IMR-90 (cell line): ENCODE results near the gene NPR2. TPM values are rescaled to one million over a fixed set of nuclear protein-coding genes. Genes with fewer than 3 reads are reported as not detected.
A peak's percentile ranks its signal among the peaks of the same experiment; 100 is the strongest.

Experiments
- ATAC-seq: fragments of 200-7000 bp; cut with Tn5 transposase; 2 replicates; pipeline ENCODE4 v1.9.1; 2020; ENCODE audit warnings: low read depth, mild to moderate bottlenecking, moderate library complexity
- BruUV-seq: library from RNA; stranded (reverse); fragments of 400-500 nt; replicated peaks from 2 replicates; lab custom pipeline; 2021; lab: Mats Ljungman, UMichigan
- CTCF ChIA-PET: fragments of 300-600 bp; formaldehyde crosslinking; extraction: SDS; loops from one replicate; lab custom pipeline; 2021; ENCODE audit warnings: antibody characterized with exemption; lab: Yijun Ruan, JAX
- POLR2A ChIA-PET: fragments of 300-600 bp; sonication (Branson Sonifier 250); formaldehyde crosslinking; loops from one replicate; lab custom pipeline; 2022; ENCODE audit warnings: antibody characterized with exemption; ENCODE audit not compliant: unreplicated experiment; lab: Charles Lee
- DNase-seq: peaks from one replicate; pipeline ENCODE4 v3.0.0; 2013
- H2AFZ ChIP-seq: replicated peaks from 2 replicates; pipeline ENCODE3; 2013; ENCODE audit warnings: low read length, mild to moderate bottlenecking; ENCODE audit not compliant: poor library complexity
- H2AK5ac ChIP-seq: 2 replicates; pipeline ENCODE4 v1.6.1; 2013; ENCODE audit warnings: low read depth, low read length, inconsistent platforms
- H2AK9ac ChIP-seq: replicated peaks from 2 replicates; pipeline ENCODE3; 2013; ENCODE audit warnings: mild to moderate bottlenecking, low read depth, low read length, moderate library complexity; ENCODE audit not compliant: poor library complexity
- H2BK120ac ChIP-seq: 2 replicates; pipeline ENCODE4 v1.6.1; 2013; ENCODE audit warnings: low read depth, low read length, inconsistent platforms
- H2BK15ac ChIP-seq: 3 replicates; pipeline ENCODE4 v1.6.1; 2013; ENCODE audit warnings: low read depth, low read length, inconsistent platforms
- H2BK20ac ChIP-seq: 2 replicates; pipeline ENCODE4 v1.6.1; 2013; ENCODE audit warnings: low read depth, mild to moderate bottlenecking, inconsistent platforms, low read length, moderate library complexity
- H2BK5ac ChIP-seq: 2 replicates; pipeline ENCODE4 v1.6.1; 2013; ENCODE audit warnings: mild to moderate bottlenecking, low read depth, low read length, inconsistent platforms; ENCODE audit not compliant: poor library complexity, severe bottlenecking
- H3K14ac ChIP-seq: replicated peaks from 2 replicates; pipeline ENCODE4 v1.6.1; 2013; ENCODE audit warnings: low read depth, low read length, inconsistent platforms
- H3K18ac ChIP-seq: 2 replicates; pipeline ENCODE4 v1.6.1; 2013; ENCODE audit warnings: low read depth, low read length, control low read depth
- H3K23ac ChIP-seq: 2 replicates; pipeline ENCODE4 v1.6.1; 2013; ENCODE audit warnings: low read depth, low read length, inconsistent platforms
- H3K27ac ChIP-seq: 2 replicates; pipeline ENCODE4 v1.5.1; 2013; ENCODE audit warnings: mild to moderate bottlenecking, control low read depth, low read length; ENCODE audit not compliant: insufficient read depth
- H3K27me3 ChIP-seq: 2 replicates; pipeline ENCODE4 v1.6.1; 2013; ENCODE audit warnings: low read length; ENCODE audit not compliant: control insufficient read depth, insufficient read depth
- H3K36me3 ChIP-seq: 2 replicates; pipeline ENCODE4 v1.6.1; 2013; ENCODE audit warnings: low read length, mixed read lengths; ENCODE audit not compliant: control insufficient read depth, insufficient read depth
- H3K4ac ChIP-seq: 2 replicates; pipeline ENCODE4 v1.6.1; 2013; ENCODE audit warnings: low read depth, low read length, inconsistent platforms
- H3K4me1 ChIP-seq: 2 replicates; pipeline ENCODE4 v1.6.1; 2013; ENCODE audit warnings: low read length, mixed read lengths; ENCODE audit not compliant: control insufficient read depth, insufficient read depth
- H3K4me2 ChIP-seq: 2 replicates; pipeline ENCODE4 v1.6.1; 2013; ENCODE audit warnings: low read depth, mild to moderate bottlenecking, control low read depth, low read length, moderate library complexity
- H3K4me3 ChIP-seq: 2 replicates; pipeline ENCODE4 v1.5.1; 2013; ENCODE audit warnings: low read depth, mild to moderate bottlenecking, control low read depth, low read length, moderate library complexity; ENCODE audit not compliant: insufficient read depth
- H3K56ac ChIP-seq: 2 replicates; pipeline ENCODE4 v1.6.1; 2013; ENCODE audit warnings: low read length, inconsistent platforms; ENCODE audit not compliant: insufficient read depth; ENCODE audit errors: extremely low read depth
- H3K79me1 ChIP-seq, 2 experiments: 2 replicates each; pipeline ENCODE4 v1.6.1; 2013; ENCODE audit warnings: low read length in 2 of 2, inconsistent platforms in 1 of 2, low read depth in 1 of 2
- H3K9ac ChIP-seq: 2 replicates; pipeline ENCODE4 v1.6.1; 2013; ENCODE audit warnings: low read depth, low read length, control low read depth
- H3K9me1 ChIP-seq: 2 replicates; pipeline ENCODE4 v1.6.1; 2013; ENCODE audit warnings: low read length, inconsistent platforms; ENCODE audit not compliant: insufficient read depth
- H3K9me3 ChIP-seq: 2 replicates; pipeline ENCODE4 v1.6.1; 2013; ENCODE audit warnings: low read length; ENCODE audit not compliant: control insufficient read depth, insufficient read depth
- H4K20me1 ChIP-seq: 2 replicates; pipeline ENCODE4 v1.6.1; 2013; ENCODE audit warnings: low read length, inconsistent platforms; ENCODE audit not compliant: insufficient read depth
- H4K5ac ChIP-seq: 2 replicates; pipeline ENCODE4 v1.6.1; 2013; ENCODE audit warnings: mild to moderate bottlenecking, low read depth, low read length, control low read depth
- H4K8ac ChIP-seq, 2 experiments: 2 replicates each; pipeline ENCODE4 v1.6.1; 2013; ENCODE audit warnings: low read depth in 2 of 2, low read length in 2 of 2, control low read depth in 1 of 2, inconsistent platforms in 1 of 2
- H4K91ac ChIP-seq: 2 replicates; pipeline ENCODE4 v1.6.1; 2013; ENCODE audit warnings: low read depth, low read length, inconsistent platforms; ENCODE audit not compliant: insufficient read depth
- CHD1 ChIP-seq: IDR thresholded peaks from 2 replicates; pipeline ENCODE4 v1.6.1; 2012; ENCODE audit warnings: low read depth, low read length, improper control_type of control experiment
- NFE2L2 ChIP-seq: fragments of 150-350 bp; IDR thresholded peaks from 2 replicates; pipeline ENCODE4 v1.6.1; 2016; ENCODE audit warnings: low read depth, mild to moderate bottlenecking, low read length
- POLR2A ChIP-seq: IDR thresholded peaks from 2 replicates; pipeline ENCODE4 v1.6.1; 2012; ENCODE audit warnings: mild to moderate bottlenecking, low read depth, low read length
- WGBS, 2 experiments: methylation state at CpG; one replicate each; pipeline versions ENCODE4 v1.1.5 to v1.1.7; 2013; ENCODE audit warnings: missing lambda C conversion rate in 2 of 2; ENCODE audit not compliant: insufficient read length in 1 of 2; ENCODE audit errors: extremely low coverage in 2 of 2; 5-methylcytosine and 5-hydroxymethylcytosine counted together
- dilution Hi-C: fragments of 300-500 bp; cut with HindIII; formaldehyde crosslinking; loops from one replicate; pipeline ENCODE4 v1.14.3; 2018; ENCODE audit warnings: low sequenced_read_pairs; ENCODE audit not compliant: unreplicated experiment
- in situ Hi-C: fragments of 300-500 bp; cut with MboI; formaldehyde crosslinking; loops from 3 replicates; pipeline ENCODE4 v1.14.3; 2019; ENCODE audit warnings: low sequenced_read_pairs, inconsistent platforms, mixed read lengths
- intact Hi-C: fragments of 100-400 bp; cut with micrococcal nuclease; formaldehyde crosslinking; loops from 2 replicates; pipeline ENCODE4 v1.10.0; 2022
- polyA plus RNA-seq, 3 experiments: library from polyadenylated mRNA; depleted of rRNA; stranded (reverse); fragments of >200 nt; gene quantifications; 2 replicates each; pipeline ENCODE4 v1.2.3, GENCODE V29; 2012; ENCODE audit warnings: low replicate concordance in 1 of 3
- total RNA-seq: library from RNA; depleted of rRNA; stranded (reverse); fragments of >200 nt; gene quantifications from 2 replicates; pipeline ENCODE4 v1.2.3, GENCODE V29; 2012
- TF ChIP-seq, protein P1 (sequence below): fragments of 150-350 bp; IDR thresholded peaks from 2 replicates; pipeline ENCODE4 v1.6.1; 2017; ENCODE audit warnings: mild to moderate bottlenecking, antibody characterized with exemption, low read length, low read depth
- TF ChIP-seq, protein P2 (sequence below): fragments of 150-350 bp; IDR thresholded peaks from 2 replicates; pipeline ENCODE4 v1.6.1; 2016; ENCODE audit warnings: low read depth, mild to moderate bottlenecking, low read length, moderate library complexity, borderline replicate concordance

Gene NPR2
- total and polyA plus RNA-seq, 2 of the 4 experiments (the other 2 are of a cell fraction) = 5.2 to 35.7 TPM

DNA sequence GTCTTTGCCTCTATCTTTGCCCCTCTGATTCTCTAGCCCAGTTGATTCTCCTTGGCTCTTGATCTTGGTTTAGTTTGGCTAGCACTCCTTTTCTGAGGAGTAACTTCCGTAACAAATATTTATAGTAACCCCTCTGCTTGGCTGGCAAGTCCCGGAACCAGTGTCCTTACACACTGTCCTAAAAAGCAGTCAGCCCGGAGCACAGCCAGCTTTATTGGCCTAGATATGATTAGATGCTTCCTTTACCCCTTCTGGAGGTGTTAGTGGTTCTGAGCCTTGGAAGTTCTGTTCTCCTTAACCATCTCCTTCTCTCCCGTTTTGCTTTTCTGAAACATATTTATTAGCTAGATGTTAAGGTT is 20.3 kb upstream of the NPR2 start:
- H3K18ac ChIP-seq = no peak overlapping the region
- H3K36me3 ChIP-seq = no peaks in the 10 kb centered on the region
- ATAC-seq (peak; percentile 32), DNase-seq (no peak)
- dilution Hi-C loops = no loop called here
- H3K9me3 ChIP-seq = no peaks in the 10 kb centered on the region
- H3K4me1 ChIP-seq = peaks cover 1% of the 10 kb centered on the region; the same call in 1 of the 2 replicates
- no peak overlapping the region for H2BK20ac ChIP-seq
- no peak overlapping the region for H4K8ac ChIP-seq
- no peak overlapping the region for H4K91ac ChIP-seq
- no peak overlapping the region for H3K27ac ChIP-seq
- no TSS peak for BruUV-seq
- H3K4me3 ChIP-seq = no peak overlapping the region
- no peak overlapping the region for H2BK15ac ChIP-seq
- no peak overlapping the region for H2AK9ac ChIP-seq
- no peaks in the 10 kb centered on the region for H3K9me1 ChIP-seq
- H4K5ac ChIP-seq = no peak overlapping the region
- H3K14ac ChIP-seq = no peak overlapping the region
- H3K27me3 ChIP-seq = peaks cover 28% of the 10 kb centered on the region
- no peak overlapping the region for H2BK120ac ChIP-seq
- no CpG with 5 or more reads among the region's 4 CpGs for WGBS, 2 experiments
- intact Hi-C loops = no loop called here
- H2AK5ac ChIP-seq = no peak overlapping the region
- no peak overlapping the region for H2BK5ac ChIP-seq
- CTCF ChIA-PET = interaction anchor here (1.0 kb wide), 1 partner anchor 19 kb away, joined by 3 read pairs; no protein-coding TSS in a partner anchor
- no peaks in the 10 kb centered on the region for H4K20me1 ChIP-seq
- no peak overlapping the region for H2AFZ ChIP-seq
- TF ChIP-seq CHD1 (no peak), POLR2A (no peak), NFE2L2 (no peak)
- TF ChIP-seq, protein P1, sequence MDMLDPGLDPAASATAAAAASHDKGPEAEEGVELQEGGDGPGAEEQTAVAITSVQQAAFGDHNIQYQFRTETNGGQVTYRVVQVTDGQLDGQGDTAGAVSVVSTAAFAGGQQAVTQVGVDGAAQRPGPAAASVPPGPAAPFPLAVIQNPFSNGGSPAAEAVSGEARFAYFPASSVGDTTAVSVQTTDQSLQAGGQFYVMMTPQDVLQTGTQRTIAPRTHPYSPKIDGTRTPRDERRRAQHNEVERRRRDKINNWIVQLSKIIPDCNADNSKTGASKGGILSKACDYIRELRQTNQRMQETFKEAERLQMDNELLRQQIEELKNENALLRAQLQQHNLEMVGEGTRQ = no peak
- TF ChIP-seq, protein P2, sequence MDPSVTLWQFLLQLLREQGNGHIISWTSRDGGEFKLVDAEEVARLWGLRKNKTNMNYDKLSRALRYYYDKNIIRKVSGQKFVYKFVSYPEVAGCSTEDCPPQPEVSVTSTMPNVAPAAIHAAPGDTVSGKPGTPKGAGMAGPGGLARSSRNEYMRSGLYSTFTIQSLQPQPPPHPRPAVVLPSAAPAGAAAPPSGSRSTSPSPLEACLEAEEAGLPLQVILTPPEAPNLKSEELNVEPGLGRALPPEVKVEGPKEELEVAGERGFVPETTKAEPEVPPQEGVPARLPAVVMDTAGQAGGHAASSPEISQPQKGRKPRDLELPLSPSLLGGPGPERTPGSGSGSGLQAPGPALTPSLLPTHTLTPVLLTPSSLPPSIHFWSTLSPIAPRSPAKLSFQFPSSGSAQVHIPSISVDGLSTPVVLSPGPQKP = no peak
- no peak overlapping the region for H3K23ac ChIP-seq
- POLR2A ChIA-PET = interaction anchor here (0.5 kb wide), 1 partner anchor 82 kb away, joined by 6 read pairs; the partner anchor contains the start of gene TPM2
- H3K4me2 ChIP-seq = no peak overlapping the region
- H3K9ac ChIP-seq = no peak overlapping the region
- H3K56ac ChIP-seq = no peak overlapping the region
- no peaks in the 10 kb centered on the region for H3K79me1 ChIP-seq
- in situ Hi-C loops = no loop called here
- no peak overlapping the region for H3K4ac ChIP-seq
